ENCODE measurements around the gene SRSF7. TPM values are rescaled to one million over a fixed set of nuclear protein-coding genes. Genes with fewer than 3 reads are reported as not detected.
"Not testable (repeated sequence)": the region's sequence is repeated elsewhere in the genome, so short reads cannot be mapped to it uniquely, and the experiment has no call there.

The SRSF7 gene
- total and polyA plus RNA-seq, 9 of the 15 experiments (the other 6 are each of a cell fraction or from before 2014, with no cell fraction given), result 219 to 726 (median 375) TPM

- TF ChIP-seq MNT (conservative IDR thresholded peaks at IDR 0.05), result no peak
- no peak for TF ChIP-seq ATF6 (CRISPR knock-in tag; IDR thresholded peaks at IDR 0.05)
- TF ChIP-seq NR3C1 (CRISPR knock-in tag; IDR thresholded peaks at IDR 0.05), result no peak
- TF ChIP-seq POLR2A (conservative IDR thresholded peaks at IDR 0.05), result no peak
- TF ChIP-seq POLR2AphosphoS5 (IDR thresholded peaks at IDR 0.05; ENCODE audit: control insufficient read depth, insufficient read depth, low read depth, low read length), result no peak
- TF ChIP-seq ZNF655 (CRISPR knock-in tag; IDR thresholded peaks at IDR 0.05), result no peak
Observed at GRCh38 chr2:38708900-38709566, 42.1 kb downstream of the SRSF7 start (continued).

GRCh38 chr2:38708491-38708890 lies 42.7 kb downstream of the SRSF7 start:
- in situ Hi-C loops (cut with MboI); H3K79me2 ChIP-seq (ENCODE audit: control insufficient read depth, insufficient read depth, low read length); H3K4me1 ChIP-seq (replicated peaks in 1 of 2; ENCODE audit: control insufficient read depth in 2 of 2, insufficient read depth in 2 of 2, low read length in 2 of 2); H3K9ac ChIP-seq (ENCODE audit: insufficient read depth in 1 of 2, low read depth in 2 of 2, low read length in 2 of 2); ATAC-seq; H3K27me3 ChIP-seq (ENCODE audit: control insufficient read depth in 2 of 2, insufficient read depth in 2 of 2, low read length in 2 of 2); H4K20me1 ChIP-seq (replicated peaks; ENCODE audit: control insufficient read depth, insufficient read depth, low read length); BruUV-seq (replicated peaks); H3K9me1 ChIP-seq (ENCODE audit: control insufficient read depth, insufficient read depth, low read length); H3K36me3 ChIP-seq (ENCODE audit: control insufficient read depth, insufficient read depth, low read length); intact Hi-C loops (cut with micrococcal nuclease); H3K4me2 ChIP-seq (ENCODE audit: insufficient read depth, low read length); FAIRE-seq; H3K9me3 ChIP-seq (replicated peaks; ENCODE audit: control insufficient read depth, insufficient read depth, low read depth, low read length); H3K27ac ChIP-seq (ENCODE audit: extremely low read depth, low read depth, low read length); H3K4me3 ChIP-seq; DNase-seq (ENCODE audit: extremely low read depth in 1 of 4, low spot score in 3 of 4): not testable (repeated sequence)
- 89% methylated on average over 9 of the region's 9 CpGs for WGBS (ENCODE audit: insufficient coverage, low coverage, missing lambda C conversion rate)
- 0 out of 2 replicates have a peak overlapping the region, but pooled peaks have one; percentile 16 for H2AFZ ChIP-seq (ENCODE audit: low read depth, low read length)
- CTCF ChIA-PET (ENCODE audit: low intra/inter-chr PET ratio), result interaction anchor here (0.8 kb wide), 1 partner anchor 127 kb away, joined by 3 read pairs; no protein-coding TSS in a partner anchor
- POLR2A ChIA-PET, result interaction anchor here (0.6 to 0.9 kb wide), 4 partner anchors 9 to 192 kb away, joined by 3 read pairs; partner anchors contain the start of gene SRSF7

Data from K562 (cell line).